CD4-positive, alpha-beta T cell treated with Interleukin-4 for 1 hour (primary cell): ENCODE data around the gene AGAP1.

Experiments
- DNase-seq, 2 donors: peaks; one replicate each; pipeline ENCODE4 v3.0.0-alpha.2; 2020 to 2022

The AGAP1 gene

GRCh38 chr2:235723371-235723770 is 229.5 kb downstream of the AGAP1 start:
- DNase-seq, result no peak

- DNase-seq, result no peak
Observed at GRCh38 chr2:235723811-235724465, 230.1 kb downstream of the AGAP1 start.

- no peak for DNase-seq
Observed at GRCh38 chr2:235725016-235725489, 231.2 kb downstream of the AGAP1 start.

GRCh38 chr2:235725841-235726240 is 232.0 kb downstream of the AGAP1 start:
- no peak for DNase-seq

- no peak for DNase-seq
Observed at GRCh38 chr2:235726554-235726953, 232.7 kb downstream of the AGAP1 start.

GRCh38 chr2:235727174-235727573 is 233.3 kb downstream of the AGAP1 start:
- no peak for DNase-seq

- DNase-seq, result no peak
Observed at GRCh38 chr2:235727891-235728799, 234.3 kb downstream of the AGAP1 start.

- DNase-seq, result no peak
Observed at GRCh38 chr2:235728800-235729556, 235.1 kb downstream of the AGAP1 start.

- no peak for DNase-seq
Observed at GRCh38 chr2:235729557-235729947, 235.7 kb downstream of the AGAP1 start.

- DNase-seq, result no peak
Observed at GRCh38 chr2:235730115-235730514, 236.3 kb downstream of the AGAP1 start.

GRCh38 chr2:235733761-235734160 is 239.9 kb downstream of the AGAP1 start:
- no peak for DNase-seq

- DNase-seq, result no peak
Observed at GRCh38 chr2:235734168-235734567, 240.3 kb downstream of the AGAP1 start.

- no peak for DNase-seq
Observed at GRCh38 chr2:235734688-235735231, 240.9 kb downstream of the AGAP1 start.

GRCh38 chr2:235737396-235737795 is 243.6 kb downstream of the AGAP1 start:
- DNase-seq, result no peak

GRCh38 chr2:235737840-235738239 is 244.0 kb downstream of the AGAP1 start:
- DNase-seq, result no peak

GRCh38 chr2:235739704-235740415 is 246.0 kb downstream of the AGAP1 start:
- no peak for DNase-seq

- no peak for DNase-seq
Observed at GRCh38 chr2:235740821-235741220, 247.0 kb downstream of the AGAP1 start.

- DNase-seq, result no peak
Observed at GRCh38 chr2:235744161-235744560, 250.3 kb downstream of the AGAP1 start.

GRCh38 chr2:235745597-235745996 is 251.8 kb downstream of the AGAP1 start:
- DNase-seq, result no peak

- DNase-seq, result peak; percentile 31 to 54
Observed at GRCh38 chr2:235746257-235746934, 252.6 kb downstream of the AGAP1 start.

GRCh38 chr2:235747001-235747785 is 253.3 kb downstream of the AGAP1 start:
- DNase-seq, result no peak
